Skeletal muscle tissue (tissue), 4 donors: ENCODE results near the gene RPS6KA1. TPM values are rescaled to one million over a fixed set of nuclear protein-coding genes. Genes with fewer than 3 reads are reported as not detected.
"Not testable (repeated sequence)": the region's sequence is repeated elsewhere in the genome, so short reads cannot be mapped to it uniquely, and the experiment has no call there.

Source experiments
- H3K27ac ChIP-seq: one replicate; pipeline ENCODE4 v1.7.0; 2013; ENCODE audit warnings: mild to moderate bottlenecking, low read depth, low read length, inconsistent platforms
- H3K27me3 ChIP-seq, 3 donors: one replicate each; pipeline ENCODE4 v1.7.0; 2013; ENCODE audit warnings: low read length in 3 of 3; ENCODE audit not compliant: control insufficient read depth in 3 of 3, insufficient read depth in 3 of 3
- H3K36me3 ChIP-seq, 3 donors: one replicate each; pipeline ENCODE4 v1.7.0; 2013; ENCODE audit warnings: low read length in 3 of 3; ENCODE audit not compliant: control insufficient read depth in 3 of 3, insufficient read depth in 3 of 3
- H3K4me1 ChIP-seq, 3 donors: one replicate each; pipeline ENCODE4 v1.7.0; 2013; ENCODE audit warnings: low read length in 3 of 3, mild to moderate bottlenecking in 3 of 3; ENCODE audit not compliant: control insufficient read depth in 3 of 3, insufficient read depth in 3 of 3
- H3K4me3 ChIP-seq, 3 donors: one replicate each; pipeline ENCODE4 v1.7.0; 2013; ENCODE audit warnings: low read length in 3 of 3
- H3K9ac ChIP-seq, 3 donors: one replicate each; pipeline ENCODE4 v1.7.0; 2013; ENCODE audit warnings: low read length in 3 of 3, mild to moderate bottlenecking in 3 of 3, moderate library complexity in 2 of 3, low read depth in 1 of 3
- H3K9me3 ChIP-seq, 3 donors: one replicate each; pipeline ENCODE4 v1.7.0; 2013; ENCODE audit warnings: low read length in 3 of 3; ENCODE audit not compliant: control insufficient read depth in 3 of 3
- total RNA-seq: library from RNA; depleted of rRNA; stranded (reverse); fragments of >200 nt; gene quantifications from one replicate; pipeline ENCODE4 v1.2.3, GENCODE V29; 2014
- donor health status: Osteomylitis.

Gene RPS6KA1
- total RNA-seq, 1 donor from 2014 or later: 8.9 TPM

DNA sequence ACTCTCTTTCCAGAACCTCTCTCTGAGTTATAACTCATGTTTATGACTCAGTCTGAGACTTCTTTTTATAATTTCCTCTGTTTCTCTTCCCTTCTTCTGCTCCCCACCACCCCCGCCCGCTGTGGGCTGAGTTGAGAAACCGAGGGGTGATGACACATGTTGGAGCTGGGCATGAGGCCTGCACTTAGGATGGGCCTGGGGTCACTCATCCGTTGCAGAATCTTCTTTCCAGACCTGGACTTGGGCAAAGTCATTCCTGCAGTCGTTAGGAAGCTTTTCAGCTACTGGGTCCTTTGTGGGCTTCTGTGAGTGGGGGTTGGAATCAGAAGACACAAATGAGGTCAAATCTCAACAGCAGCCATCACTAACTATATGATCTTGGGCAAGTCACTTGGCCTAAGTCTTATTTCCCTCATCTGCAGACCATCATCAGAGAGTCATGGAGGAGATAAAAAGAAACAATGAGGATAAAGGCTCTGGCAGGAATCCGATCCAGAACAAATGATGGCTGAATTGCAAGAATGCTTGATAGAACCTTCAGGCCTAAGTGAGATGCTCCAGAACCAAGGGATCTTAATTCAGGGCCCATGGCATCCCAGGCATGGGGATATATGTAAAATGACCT, 53.4 kb downstream of the RPS6KA1 start:
- H3K9ac ChIP-seq: no peak overlapping the region
- peaks cover 0 to 7% (median 3%) of the 10 kb centered on the region in 3 donors for H3K27me3 ChIP-seq
- H3K4me1 ChIP-seq: no peaks in the 10 kb centered on the region
- no peaks in the 10 kb centered on the region for H3K36me3 ChIP-seq
- no peak overlapping the region for H3K27ac ChIP-seq
- no peak overlapping the region for H3K4me3 ChIP-seq
- no peaks in the 10 kb centered on the region for H3K9me3 ChIP-seq

DNA sequence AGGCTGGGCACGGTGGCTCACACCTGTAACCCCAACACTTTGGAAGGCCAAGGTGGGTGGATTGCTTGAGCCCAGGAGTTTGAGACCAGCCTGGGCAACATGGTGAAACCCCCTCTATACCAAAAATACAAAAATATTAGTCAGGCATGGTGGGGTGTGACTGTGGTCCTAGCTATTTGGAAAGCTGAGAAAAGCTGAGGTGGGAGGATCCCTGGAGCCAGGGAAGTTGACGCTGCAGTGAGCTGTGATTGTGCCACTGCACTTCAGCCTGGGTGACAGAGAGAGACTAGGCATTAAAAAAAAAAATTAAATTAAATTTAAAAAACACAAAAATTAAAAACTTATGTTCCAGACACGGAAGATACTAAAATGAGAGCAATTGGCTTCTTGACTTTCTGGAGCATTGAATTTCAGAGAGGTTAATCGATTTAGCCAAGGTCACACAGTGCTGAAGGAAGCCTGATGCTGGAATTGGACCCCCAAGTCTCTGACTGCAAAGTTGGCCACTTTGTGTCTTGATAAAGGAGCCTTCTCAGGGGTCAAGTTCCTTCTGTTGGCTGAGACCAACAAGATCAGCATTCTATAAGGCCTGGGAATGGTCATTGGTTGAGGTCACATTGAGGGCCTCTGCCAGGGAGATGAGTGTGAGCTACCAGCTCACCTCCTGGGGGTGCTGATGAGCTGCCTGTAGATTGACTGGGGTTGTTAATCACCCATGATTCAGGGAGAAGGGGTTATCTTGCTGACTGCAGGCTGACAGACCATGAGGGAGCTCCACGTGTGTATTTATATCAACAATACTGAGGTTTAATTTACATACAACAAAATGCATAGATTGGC, 54.3 kb downstream of the RPS6KA1 start:
- Histone ChIP-seq H3K27ac (no peak overlapping the region), H3K36me3 (no peaks in the 10 kb centered on the region), H3K4me3 (no peak overlapping the region), H3K27me3 (peaks cover 0 to 7% (median 3%) of the 10 kb centered on the region in 3 donors), H3K4me1 (no peaks in the 10 kb centered on the region), H3K9me3 (no peaks in the 10 kb centered on the region), H3K9ac (no peak overlapping the region)

DNA sequence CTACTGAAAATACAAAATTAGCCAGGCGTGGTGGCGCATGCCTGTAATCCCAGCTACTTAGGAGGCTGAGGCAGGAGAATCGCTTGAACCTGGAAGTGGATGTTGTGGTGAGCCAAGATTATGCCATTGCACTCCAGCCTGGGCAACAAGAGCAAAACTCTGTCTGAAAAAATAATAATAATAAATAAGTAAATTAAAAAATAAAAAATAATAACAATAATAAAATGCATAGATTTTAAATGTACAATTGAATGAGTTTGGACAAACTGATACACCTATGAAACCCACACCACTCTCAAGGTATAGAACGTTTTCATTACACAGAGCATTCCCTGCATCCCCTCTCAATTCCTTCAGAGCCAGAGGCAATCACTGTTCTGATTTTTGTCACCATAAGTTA, 55.0 kb downstream of the RPS6KA1 start:
- H3K9me3 ChIP-seq, H3K27me3 ChIP-seq, H3K36me3 ChIP-seq, H3K4me1 ChIP-seq, H3K27ac ChIP-seq, H3K9ac ChIP-seq, H3K4me3 ChIP-seq: not testable (repeated sequence)

DNA sequence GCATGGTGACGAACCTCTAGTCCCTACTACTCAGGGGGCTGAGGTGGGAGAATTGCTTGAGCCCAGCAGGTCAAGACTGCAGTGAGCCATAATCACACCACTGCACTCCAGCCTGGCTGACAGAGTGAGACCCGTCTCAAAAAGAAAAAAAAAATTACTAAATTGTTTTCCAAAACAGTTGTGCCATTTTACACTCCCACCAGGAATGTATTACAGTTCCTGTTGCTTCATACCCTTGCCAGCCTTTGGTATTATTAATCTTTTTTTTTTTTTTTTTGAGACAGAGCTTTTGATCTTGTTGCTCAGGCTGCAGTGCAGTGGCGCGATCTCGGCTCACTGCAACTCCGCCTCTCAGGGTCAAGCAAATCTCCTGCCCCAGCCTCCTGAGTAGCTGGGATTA, 55.9 kb downstream of the RPS6KA1 start:
- Histone ChIP-seq H3K4me1 (no peaks in the 10 kb centered on the region), H3K27me3 (no peaks in the 10 kb centered on the region), H3K4me3 (no peak overlapping the region), H3K9ac (no peak overlapping the region), H3K9me3 (no peaks in the 10 kb centered on the region), H3K36me3 (no peaks in the 10 kb centered on the region), H3K27ac (no peak overlapping the region)

DNA sequence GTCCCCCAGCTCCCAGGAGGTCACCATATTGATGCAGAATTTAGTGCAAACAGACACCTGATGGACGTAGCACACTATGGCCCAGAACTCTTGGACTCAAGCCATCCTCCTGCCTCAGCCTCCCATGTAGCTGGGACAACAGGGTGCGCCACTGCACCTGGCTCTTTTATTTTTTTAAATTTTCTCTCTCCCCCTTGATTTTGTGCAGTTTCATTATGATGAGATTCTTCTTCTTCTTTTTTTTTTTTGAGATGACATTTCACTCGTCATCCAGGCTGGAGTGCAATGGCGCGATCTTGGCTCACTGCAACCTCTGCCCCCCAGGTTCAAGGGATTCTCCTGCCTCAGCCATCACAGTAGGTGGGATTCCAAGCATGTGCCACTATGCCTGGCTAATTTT, 63.8 kb downstream of the RPS6KA1 start:
- Histone ChIP-seq H3K36me3 (no peaks in the 10 kb centered on the region), H3K27ac (no peak overlapping the region), H3K4me3 (no peak overlapping the region), H3K27me3 (no peaks in the 10 kb centered on the region), H3K9ac (no peak overlapping the region), H3K4me1 (no peaks in the 10 kb centered on the region), H3K9me3 (no peaks in the 10 kb centered on the region)

DNA sequence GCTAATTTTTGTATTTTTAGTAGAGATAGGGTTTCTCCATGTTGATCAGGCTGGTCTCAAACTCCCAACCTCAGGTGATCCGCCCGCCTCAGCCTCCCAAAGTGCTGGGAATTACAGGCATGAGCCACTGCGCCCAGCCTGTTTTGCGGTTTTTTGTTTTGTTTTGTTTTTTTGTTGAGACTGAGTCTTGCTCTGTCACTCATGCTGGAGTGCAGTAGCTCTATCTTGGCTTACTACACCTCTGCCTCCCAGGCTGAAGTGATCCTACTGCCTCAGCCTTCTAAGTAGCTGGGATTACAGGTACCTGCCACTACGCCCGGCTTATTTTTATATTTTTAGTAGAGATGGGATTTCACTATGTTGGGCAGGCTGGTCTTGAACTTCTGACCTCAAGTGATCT, 65.0 kb downstream of the RPS6KA1 start:
- not testable (repeated sequence) for H3K4me3 ChIP-seq, H3K4me1 ChIP-seq, H3K27me3 ChIP-seq, H3K27ac ChIP-seq, H3K9me3 ChIP-seq, H3K36me3 ChIP-seq, H3K9ac ChIP-seq

DNA sequence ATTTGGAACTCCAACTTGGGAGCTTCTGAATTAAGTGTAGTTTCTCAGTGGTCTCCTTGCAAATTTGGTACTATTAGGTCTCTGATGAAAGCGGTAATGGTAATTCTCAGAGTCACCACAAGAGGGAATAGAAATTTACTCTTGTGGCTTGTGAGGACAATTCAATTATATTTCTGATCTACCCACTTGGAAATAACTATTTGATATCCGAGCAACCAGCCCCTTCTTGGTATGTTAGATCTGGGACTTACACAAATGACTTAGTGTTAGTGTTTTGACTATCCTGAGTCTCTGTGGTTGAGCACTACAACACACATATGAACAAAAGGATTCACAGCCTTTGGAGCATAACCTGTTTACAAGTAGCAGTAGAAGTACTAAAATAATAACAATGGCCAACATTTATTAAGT, 68.1 kb downstream of the RPS6KA1 start:
- no peaks in the 10 kb centered on the region for H3K27me3 ChIP-seq
- H3K4me3 ChIP-seq: no peak overlapping the region
- no peaks in the 10 kb centered on the region for H3K36me3 ChIP-seq
- no peak overlapping the region for H3K9ac ChIP-seq
- H3K9me3 ChIP-seq: no peaks in the 10 kb centered on the region
- H3K4me1 ChIP-seq: no peaks in the 10 kb centered on the region
- H3K27ac ChIP-seq: no peak overlapping the region

DNA sequence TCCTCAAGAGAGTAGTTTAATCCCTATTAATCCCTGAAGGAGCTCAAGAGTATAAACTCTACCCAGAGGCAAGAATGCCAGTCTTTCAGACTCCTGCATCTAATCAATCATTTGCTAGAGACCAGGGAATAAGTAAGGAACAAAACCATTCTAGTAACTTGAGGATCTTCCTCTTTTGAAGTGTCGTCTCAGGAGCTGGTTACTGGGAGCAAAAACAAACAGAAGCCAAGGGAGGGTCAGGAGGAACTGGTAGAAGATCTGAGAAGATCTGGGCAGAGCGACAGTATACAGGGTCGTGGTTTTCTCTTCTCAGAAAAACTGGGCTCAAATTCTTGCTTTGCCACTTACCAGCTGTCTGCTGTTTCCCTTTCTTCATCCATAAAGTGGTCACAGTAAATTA, 69.3 kb downstream of the RPS6KA1 start:
- H3K4me3 ChIP-seq: no peak overlapping the region
- H3K9ac ChIP-seq: no peak overlapping the region
- H3K27ac ChIP-seq: no peak overlapping the region
- no peaks in the 10 kb centered on the region for H3K36me3 ChIP-seq
- no peaks in the 10 kb centered on the region for H3K4me1 ChIP-seq
- no peaks in the 10 kb centered on the region for H3K9me3 ChIP-seq
- H3K27me3 ChIP-seq: no peaks in the 10 kb centered on the region

DNA sequence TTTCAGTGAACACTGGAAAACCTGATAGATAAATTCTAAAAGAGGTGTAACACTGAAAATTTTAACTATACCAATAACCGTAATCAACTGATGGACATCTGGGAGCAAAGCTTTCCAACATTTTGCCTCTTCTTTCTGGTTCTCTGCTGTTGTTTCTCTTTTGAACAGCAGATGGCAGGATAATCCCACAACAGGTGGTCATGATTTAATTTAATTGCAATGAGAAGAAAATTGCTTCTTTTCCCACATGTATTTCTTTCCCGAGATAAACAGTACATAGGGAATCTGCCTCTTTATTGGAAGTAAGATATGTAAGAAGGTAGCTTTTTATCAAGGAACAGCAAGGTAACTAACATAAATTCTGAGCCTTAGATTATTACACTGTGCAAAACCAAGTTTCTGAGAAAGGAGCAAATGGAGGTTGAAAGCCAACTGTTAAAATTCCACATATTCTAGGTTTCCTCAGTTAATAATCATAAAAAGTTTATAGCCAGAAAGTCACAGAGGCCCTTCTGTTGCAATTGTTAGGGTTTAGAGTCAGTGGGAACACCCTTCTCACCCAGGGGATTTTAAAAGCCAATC, 72.9 kb downstream of the RPS6KA1 start:
- Histone ChIP-seq H3K27me3 (no peaks in the 10 kb centered on the region), H3K9ac (no peak overlapping the region), H3K27ac (no peak overlapping the region), H3K4me3 (no peak overlapping the region), H3K9me3 (no peaks in the 10 kb centered on the region), H3K4me1 (no peaks in the 10 kb centered on the region), H3K36me3 (no peaks in the 10 kb centered on the region)

DNA sequence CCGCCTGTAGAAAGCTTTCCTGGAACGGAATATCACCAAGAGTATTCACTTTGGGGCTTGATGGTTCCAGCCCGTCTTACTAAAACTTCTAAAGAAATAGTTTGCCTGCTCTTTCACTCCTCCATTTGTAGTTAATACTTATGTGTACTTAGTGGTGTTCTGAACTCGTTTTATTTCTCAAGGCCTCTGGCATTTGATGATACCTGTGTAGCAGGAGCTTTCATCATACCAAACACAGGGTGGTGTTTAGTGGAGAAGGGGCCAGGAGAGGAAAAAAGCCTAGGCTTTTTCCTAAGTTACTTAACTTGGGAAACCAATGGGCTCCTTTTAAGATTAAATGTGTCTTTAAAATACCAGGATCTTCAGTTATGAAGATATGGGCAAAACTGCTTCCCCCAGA, 74.3 kb downstream of the RPS6KA1 start:
- Histone ChIP-seq H3K27me3 (no peaks in the 10 kb centered on the region), H3K4me1 (no peaks in the 10 kb centered on the region), H3K9me3 (no peaks in the 10 kb centered on the region), H3K4me3 (no peak overlapping the region), H3K36me3 (no peaks in the 10 kb centered on the region), H3K9ac (no peak overlapping the region), H3K27ac (no peak overlapping the region)
